IPS-18a (cell line): ENCODE data around the gene VSTM2B.
"Not testable (repeated sequence)": the region's sequence is repeated elsewhere in the genome, so short reads cannot be mapped to it uniquely, and the experiment has no call there.

ENCODE experiments used
- H3K27ac ChIP-seq: one replicate; pipeline ENCODE4 v1.5.1; 2013; ENCODE audit warnings: low read length
- H3K27me3 ChIP-seq: one replicate; pipeline ENCODE4 v1.6.1; 2013; ENCODE audit warnings: mild to moderate bottlenecking, low read length; ENCODE audit not compliant: control insufficient read depth, insufficient read depth
- H3K36me3 ChIP-seq: one replicate; pipeline ENCODE4 v1.6.1; 2013; ENCODE audit warnings: low read depth, low read length; ENCODE audit not compliant: control insufficient read depth
- H3K4me1 ChIP-seq: one replicate; pipeline ENCODE4 v1.6.1; 2013; ENCODE audit warnings: low read depth, low read length; ENCODE audit not compliant: control insufficient read depth
- H3K4me3 ChIP-seq: one replicate; pipeline ENCODE4 v1.5.1; 2013; ENCODE audit warnings: low read length
- H3K9ac ChIP-seq: one replicate; pipeline ENCODE4 v1.6.1; 2013; ENCODE audit warnings: mild to moderate bottlenecking, low read length, moderate library complexity
- H3K9me3 ChIP-seq: one replicate; pipeline ENCODE4 v1.6.1; 2013; ENCODE audit warnings: low read depth, low read length; ENCODE audit not compliant: control insufficient read depth

Gene VSTM2B

DNA sequence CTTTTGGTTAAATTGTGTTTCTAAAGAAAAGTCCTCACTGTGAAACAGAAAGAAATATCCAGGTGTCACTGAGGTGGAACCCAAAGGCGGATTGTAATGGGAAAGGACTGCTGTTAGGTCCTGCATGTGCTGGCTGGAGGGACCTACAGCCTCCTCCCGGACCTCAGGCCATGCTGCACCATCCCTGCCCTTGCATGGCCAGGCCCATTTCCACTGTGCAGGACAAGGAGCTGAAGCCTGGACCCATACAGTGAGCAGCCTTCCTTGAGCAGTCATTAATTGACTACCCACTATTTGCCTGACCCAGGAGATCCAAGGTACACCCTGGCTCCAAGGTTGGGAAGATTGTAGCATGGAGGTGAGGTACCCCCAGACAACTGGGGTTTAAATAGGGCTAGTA is 17.6 kb downstream of the VSTM2B start:
- no peaks in the 10 kb centered on the region for H3K27me3 ChIP-seq
- H3K4me3 ChIP-seq = no peak overlapping the region
- H3K36me3 ChIP-seq = no peaks in the 10 kb centered on the region
- H3K9me3 ChIP-seq = no peaks in the 10 kb centered on the region
- H3K4me1 ChIP-seq = no peaks in the 10 kb centered on the region
- no peak overlapping the region for H3K27ac ChIP-seq
- H3K9ac ChIP-seq = no peak overlapping the region

DNA sequence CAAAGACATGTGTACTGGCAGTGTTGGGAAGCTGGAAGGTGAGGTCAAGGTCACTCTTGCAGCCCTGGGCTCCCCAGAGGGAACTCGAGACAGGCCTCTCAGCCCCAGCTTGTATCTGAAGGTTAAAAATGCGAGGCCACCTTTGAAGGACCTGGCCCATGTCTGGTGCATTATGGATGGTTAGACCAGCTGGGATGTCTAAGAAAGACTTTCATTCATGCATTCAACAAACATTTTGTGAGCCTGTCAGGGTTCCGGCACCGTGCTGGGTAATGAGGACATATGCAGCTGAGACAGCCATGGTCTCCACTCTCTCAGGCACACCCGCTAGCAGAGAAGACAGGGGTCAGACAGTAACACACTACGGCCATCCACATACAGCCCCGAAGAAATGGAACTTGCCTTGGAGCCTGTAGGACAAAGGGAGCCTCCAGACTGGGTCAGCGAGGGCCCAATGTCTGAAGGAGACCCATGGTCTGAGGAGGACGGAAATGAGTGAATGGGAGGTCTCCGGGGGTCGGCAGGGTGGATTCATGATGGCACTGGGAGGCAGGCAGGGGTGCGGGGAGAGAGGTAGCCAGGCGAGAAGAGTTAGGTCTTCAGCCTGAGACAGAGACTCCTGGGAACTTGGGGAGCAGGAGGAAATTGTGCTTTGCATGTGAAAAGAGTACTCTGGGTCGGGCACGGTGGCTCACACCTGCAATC is 19.0 kb downstream of the VSTM2B start:
- Histone ChIP-seq H3K36me3 (no peaks in the 10 kb centered on the region), H3K9ac (no peak overlapping the region), H3K27me3 (no peaks in the 10 kb centered on the region)

GRCh38 chr19:29545447-29545846 is 19.7 kb downstream of the VSTM2B start:
- not testable (repeated sequence) for H3K4me3 ChIP-seq, H3K27ac ChIP-seq, H3K36me3 ChIP-seq, H3K9me3 ChIP-seq, H3K9ac ChIP-seq, H3K27me3 ChIP-seq, H3K4me1 ChIP-seq

More for the DNA sequence above, 19.0 kb downstream of the VSTM2B start:
- Histone ChIP-seq H3K4me1 (no peaks in the 10 kb centered on the region), H3K4me3 (no peak overlapping the region), H3K9me3 (no peaks in the 10 kb centered on the region), H3K27ac (no peak overlapping the region)

- no peaks in the 10 kb centered on the region for H3K4me1 ChIP-seq
- H3K27me3 ChIP-seq = no peaks in the 10 kb centered on the region
- no peak overlapping the region for H3K27ac ChIP-seq
- no peak overlapping the region for H3K9ac ChIP-seq
- H3K36me3 ChIP-seq = no peaks in the 10 kb centered on the region
- no peak overlapping the region for H3K4me3 ChIP-seq
- H3K9me3 ChIP-seq = no peaks in the 10 kb centered on the region
These were observed 20.2 kb downstream of the VSTM2B start for GRCh38 chr19:29545866-29546582.

DNA sequence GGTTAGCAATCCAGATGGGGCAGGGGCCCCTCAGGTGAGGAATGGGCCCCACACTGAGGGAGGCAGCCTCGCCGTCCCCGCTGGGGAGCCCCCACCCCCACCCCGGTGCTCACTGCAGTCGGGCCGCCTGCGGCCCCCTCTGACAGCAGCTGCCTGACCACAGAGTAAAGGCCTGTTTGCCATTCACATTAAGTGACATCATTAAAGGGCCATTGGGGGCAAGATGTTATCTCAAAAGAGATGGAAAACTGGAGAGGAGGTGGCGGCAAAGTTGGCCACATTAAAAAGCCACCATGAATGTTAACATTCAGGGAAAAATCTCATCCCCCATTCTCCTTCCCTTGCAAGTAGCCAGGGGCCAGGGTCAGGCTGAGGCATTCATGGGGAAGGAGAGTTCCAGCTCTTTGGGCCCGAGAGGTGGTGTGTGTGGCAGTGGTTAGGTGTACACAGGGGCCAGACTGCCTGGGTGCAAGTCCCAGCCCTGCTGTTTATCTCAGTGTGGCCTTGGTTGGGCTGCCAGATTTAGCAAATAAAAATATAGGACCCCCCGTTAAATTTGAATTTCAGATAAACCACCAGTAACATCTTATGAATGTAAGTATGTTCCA is 20.9 kb downstream of the VSTM2B start:
- no peak overlapping the region for H3K9ac ChIP-seq

GRCh38 chr19:29547361-29547960 is 21.7 kb downstream of the VSTM2B start:
- no peak overlapping the region for H3K9ac ChIP-seq
- H3K4me3 ChIP-seq = no peak overlapping the region
- no peaks in the 10 kb centered on the region for H3K36me3 ChIP-seq
- no peaks in the 10 kb centered on the region for H3K27me3 ChIP-seq
- H3K9me3 ChIP-seq = no peaks in the 10 kb centered on the region
- H3K4me1 ChIP-seq = no peaks in the 10 kb centered on the region
- no peak overlapping the region for H3K27ac ChIP-seq

More for the DNA sequence above, 20.9 kb downstream of the VSTM2B start:
- no peak overlapping the region for H3K27ac ChIP-seq
- H3K36me3 ChIP-seq = no peaks in the 10 kb centered on the region
- H3K4me1 ChIP-seq = no peaks in the 10 kb centered on the region
- H3K4me3 ChIP-seq = no peak overlapping the region
- no peaks in the 10 kb centered on the region for H3K9me3 ChIP-seq
- no peaks in the 10 kb centered on the region for H3K27me3 ChIP-seq

GRCh38 chr19:29547981-29548380 is 22.2 kb downstream of the VSTM2B start:
- Histone ChIP-seq H3K36me3 (no peaks in the 10 kb centered on the region), H3K27ac (no peak overlapping the region), H3K9ac (no peak overlapping the region), H3K27me3 (no peaks in the 10 kb centered on the region), H3K4me3 (no peak overlapping the region), H3K4me1 (no peaks in the 10 kb centered on the region), H3K9me3 (no peaks in the 10 kb centered on the region)

- H3K27ac ChIP-seq = no peak overlapping the region
- no peaks in the 10 kb centered on the region for H3K27me3 ChIP-seq
- no peak overlapping the region for H3K9ac ChIP-seq
- no peaks in the 10 kb centered on the region for H3K9me3 ChIP-seq
- no peaks in the 10 kb centered on the region for H3K36me3 ChIP-seq
- H3K4me3 ChIP-seq = no peak overlapping the region
- H3K4me1 ChIP-seq = no peaks in the 10 kb centered on the region
These were observed 22.8 kb downstream of the VSTM2B start for GRCh38 chr19:29548483-29549085.

- Histone ChIP-seq H3K27ac (no peak overlapping the region), H3K4me3 (no peak overlapping the region), H3K4me1 (no peaks in the 10 kb centered on the region), H3K9me3 (no peaks in the 10 kb centered on the region), H3K36me3 (no peaks in the 10 kb centered on the region), H3K9ac (no peak overlapping the region), H3K27me3 (no peaks in the 10 kb centered on the region)
These were observed 23.6 kb downstream of the VSTM2B start for GRCh38 chr19:29549105-29550070.

GRCh38 chr19:29550896-29551295 is 25.1 kb downstream of the VSTM2B start:
- no peak overlapping the region for H3K27ac ChIP-seq
- no peaks in the 10 kb centered on the region for H3K27me3 ChIP-seq
- H3K36me3 ChIP-seq = no peaks in the 10 kb centered on the region
- no peaks in the 10 kb centered on the region for H3K9me3 ChIP-seq
- no peak overlapping the region for H3K9ac ChIP-seq
- no peak overlapping the region for H3K4me3 ChIP-seq
- H3K4me1 ChIP-seq = no peaks in the 10 kb centered on the region
